GM18909 (cell line): ENCODE data around the gene PRRC1.

Experiments
- ATAC-seq: cut with Tn5 transposase; IDR thresholded peaks from one replicate; pipeline ENCODE4 v1.9.1; 2021; ENCODE audit warnings: mild to moderate bottlenecking; ENCODE audit not compliant: unreplicated experiment, poor library complexity

Gene PRRC1

GRCh38 chr5:127574852-127575679 is 57.6 kb downstream of the PRRC1 start:
- no peak for ATAC-seq

GRCh38 chr5:127577458-127577857 is 60.0 kb downstream of the PRRC1 start:
- ATAC-seq = no peak

DNA sequence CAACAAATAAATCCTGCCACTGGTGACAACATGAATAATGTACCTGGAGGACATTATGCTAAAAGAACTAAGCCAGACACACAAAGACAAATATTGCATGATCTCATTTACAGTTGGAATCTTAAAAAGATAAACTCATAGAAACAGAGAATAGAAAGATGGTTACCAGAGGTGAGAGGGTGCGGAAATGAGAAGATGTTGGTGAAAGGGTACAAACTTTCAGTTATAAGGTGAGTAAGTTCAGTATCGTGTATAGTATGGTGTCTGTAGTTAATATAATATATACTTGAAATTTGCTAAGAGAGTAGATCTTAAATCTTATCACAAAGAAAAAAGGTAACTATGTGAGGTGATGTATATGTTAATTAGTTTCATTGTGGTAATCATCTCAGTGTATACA is 63.3 kb downstream of the PRRC1 start:
- ATAC-seq = peak; percentile 56

GRCh38 chr5:127581450-127581849 is 64.0 kb downstream of the PRRC1 start:
- no peak for ATAC-seq

GRCh38 chr5:127582773-127583370 is 65.4 kb downstream of the PRRC1 start:
- ATAC-seq = no peak

DNA sequence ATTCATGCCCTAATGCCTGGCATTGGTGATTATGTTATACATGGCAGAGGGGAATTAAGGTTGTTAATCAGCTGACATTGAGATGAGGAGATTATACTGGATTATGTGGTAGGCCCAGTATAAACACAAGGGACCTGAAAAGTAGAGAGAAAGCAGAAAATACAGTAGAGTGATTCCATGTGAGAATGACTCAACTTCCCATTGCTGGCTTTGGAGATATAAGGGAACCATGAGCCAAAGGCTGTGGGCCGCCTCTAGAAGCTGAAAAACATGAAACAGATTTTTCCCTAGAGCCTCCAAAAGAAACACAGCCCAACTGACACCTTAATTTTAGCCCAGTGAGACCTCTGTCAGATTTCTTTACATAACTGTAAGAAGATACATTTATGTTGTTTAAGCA is 66.4 kb downstream of the PRRC1 start:
- no peak for ATAC-seq

DNA sequence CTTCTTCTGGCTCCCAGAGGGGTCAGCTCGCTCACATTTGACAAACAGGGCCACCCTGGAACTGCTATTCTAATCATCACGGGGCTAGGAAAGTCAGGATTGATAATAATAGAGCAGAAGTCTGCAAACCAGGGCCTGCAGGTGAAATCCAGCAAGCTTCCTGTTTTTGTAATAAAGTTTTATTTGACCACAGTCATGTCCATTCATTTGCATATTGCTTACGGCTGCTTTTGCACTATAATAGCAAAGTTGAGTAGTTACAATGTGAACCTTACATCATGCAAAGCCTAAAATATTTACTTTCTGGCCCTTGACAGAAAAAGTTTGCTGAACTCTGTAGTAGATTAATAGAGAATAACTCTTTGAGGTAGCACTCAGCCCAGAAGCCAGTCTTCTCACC is 68.2 kb downstream of the PRRC1 start:
- ATAC-seq = peak; percentile 9

- peak; percentile 82 for ATAC-seq
Measured at GRCh38 chr5:127586066-127586770, 68.8 kb downstream of the PRRC1 start.

DNA sequence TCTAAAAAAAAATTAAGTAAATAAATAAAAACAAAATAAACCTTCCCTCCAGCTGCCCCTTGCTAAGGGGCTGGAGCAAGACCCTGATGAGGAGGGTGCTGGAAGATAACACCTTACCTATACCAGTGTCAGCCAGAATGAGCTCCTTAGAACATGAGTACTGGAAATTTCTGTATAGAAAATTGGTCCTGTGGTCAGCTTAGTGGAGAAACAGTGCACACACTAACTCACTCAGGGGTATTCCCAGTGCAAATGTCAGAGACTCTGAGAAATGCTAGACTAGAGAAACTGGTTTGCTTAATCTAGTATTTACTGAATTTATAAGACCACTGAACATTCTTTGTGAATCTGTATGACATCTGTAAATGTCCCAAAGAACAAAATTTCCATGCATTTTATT is 69.4 kb downstream of the PRRC1 start:
- peak; percentile 48 for ATAC-seq

DNA sequence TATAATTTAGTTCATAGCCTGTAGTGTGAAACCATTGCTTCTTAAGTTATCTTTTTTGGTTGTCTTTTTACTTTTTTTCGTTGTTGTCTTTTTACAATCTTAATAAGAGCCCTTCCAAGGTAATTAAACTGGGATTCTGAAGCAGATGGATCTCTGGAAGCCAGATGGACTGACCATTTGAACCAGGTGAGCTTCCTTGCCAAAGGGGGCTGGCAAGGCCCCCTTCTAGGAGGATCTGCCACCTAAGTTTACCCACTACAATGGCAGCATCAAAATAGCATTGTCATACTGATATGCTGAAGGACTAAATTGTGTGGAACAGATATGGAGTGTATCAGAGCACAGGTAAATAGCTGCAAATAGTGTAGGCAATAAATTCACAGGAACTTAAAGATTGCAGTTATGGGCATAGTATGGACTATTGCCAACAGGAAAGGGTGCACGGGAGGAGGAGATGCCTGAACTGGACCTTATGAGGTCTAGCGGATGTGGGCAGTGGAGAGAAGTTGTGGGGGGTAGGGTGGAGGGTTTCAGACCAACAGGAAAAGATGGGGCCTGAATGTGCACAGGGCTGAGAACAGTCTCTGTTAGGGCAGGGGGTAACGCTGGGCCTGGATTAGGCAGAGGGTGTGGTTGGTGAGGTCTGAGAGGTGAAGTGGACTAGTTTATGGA is 69.9 kb downstream of the PRRC1 start:
- ATAC-seq = peak; percentile 33

GRCh38 chr5:127588368-127588767 is 70.9 kb downstream of the PRRC1 start:
- ATAC-seq = no peak

- ATAC-seq = no peak
Measured at GRCh38 chr5:127589309-127590030, 72.0 kb downstream of the PRRC1 start.

DNA sequence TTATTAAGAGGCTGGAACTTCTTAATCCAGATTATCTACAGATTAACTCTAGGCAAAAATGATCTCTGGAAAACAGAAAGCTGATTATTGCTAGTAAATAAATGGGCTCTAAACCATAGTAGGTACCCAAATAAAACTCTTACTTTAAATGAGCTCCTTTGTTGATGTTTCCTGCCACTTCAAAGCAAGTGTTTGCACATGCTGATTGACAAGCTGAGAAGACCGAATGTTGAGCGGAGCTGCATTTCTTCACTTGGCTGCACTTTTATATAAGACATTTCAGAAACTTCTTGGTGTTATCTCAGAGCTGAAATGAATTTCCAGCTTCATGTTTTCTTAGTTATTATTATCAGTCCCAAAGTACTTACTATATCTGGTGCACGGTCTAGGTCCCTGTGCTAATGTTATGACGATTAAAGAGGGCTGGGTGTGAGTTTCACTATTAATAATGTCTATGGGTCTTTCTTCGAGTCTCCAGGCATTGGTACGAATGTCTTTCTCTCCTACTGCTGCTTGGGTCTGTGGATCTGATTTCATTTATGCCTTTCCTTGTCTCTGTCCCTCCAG is 72.8 kb downstream of the PRRC1 start:
- peak; percentile 46 for ATAC-seq

- no peak for ATAC-seq
Measured at GRCh38 chr5:127595484-127596368, 78.3 kb downstream of the PRRC1 start.

GRCh38 chr5:127596501-127596900 is 79.1 kb downstream of the PRRC1 start:
- no peak for ATAC-seq

GRCh38 chr5:127599320-127599719 is 81.9 kb downstream of the PRRC1 start:
- no peak for ATAC-seq

GRCh38 chr5:127599847-127600246 is 82.4 kb downstream of the PRRC1 start:
- no peak for ATAC-seq

DNA sequence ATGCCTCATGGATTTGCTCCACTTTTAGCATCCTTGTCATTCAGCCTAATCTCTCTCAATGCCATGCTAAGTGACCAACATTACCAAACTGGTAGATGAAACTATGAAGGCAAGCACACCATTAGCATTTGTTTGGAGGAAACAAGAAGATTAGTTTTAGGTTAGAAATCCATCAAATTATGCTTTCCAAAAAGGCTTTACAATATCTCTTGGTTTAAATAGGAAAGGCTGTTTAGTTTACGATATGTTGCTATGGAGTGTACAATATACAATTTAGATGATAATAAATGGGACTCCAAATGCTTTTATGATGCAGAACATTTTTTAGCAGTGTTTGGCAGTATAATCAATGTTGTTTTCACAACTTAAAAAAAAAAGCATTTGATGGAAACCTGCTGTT is 83.7 kb downstream of the PRRC1 start:
- ATAC-seq = no peak

DNA sequence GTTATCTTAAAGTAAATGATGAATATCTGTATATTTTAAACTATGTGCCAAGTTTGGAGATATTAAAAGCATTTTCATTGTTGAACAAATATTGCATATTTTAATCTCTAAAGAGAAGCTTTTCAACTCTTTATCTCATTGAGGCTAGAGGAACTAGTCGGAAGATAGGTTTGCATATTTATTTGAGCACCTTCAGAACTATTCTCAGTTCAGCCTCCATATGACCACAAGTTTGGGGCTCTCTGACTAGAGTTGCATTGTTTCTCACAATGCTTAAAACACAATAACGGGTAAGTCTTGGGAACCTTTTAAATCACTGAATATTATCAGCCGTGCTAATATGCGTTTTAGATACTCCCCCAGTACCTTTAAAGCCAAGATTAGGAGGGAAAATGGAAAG is 84.2 kb downstream of the PRRC1 start:
- no peak for ATAC-seq
